Pancreas (tissue), 10 donors: ENCODE data around the gene PTPRK. TPM values are rescaled to one million over a fixed set of nuclear protein-coding genes. Genes with fewer than 3 reads are reported as not detected.

Experiments used
- ATAC-seq, 4 donors: fragments of 200-7000 bp; cut with Tn5 transposase; one replicate each; pipeline versions ENCODE4 v1.8.0 to v1.9.1; 2020; ENCODE audit warnings: mild to moderate bottlenecking in 4 of 4, moderate library complexity in 4 of 4
- DNase-seq, 6 donors: peaks; one replicate each; pipeline ENCODE4 v3.0.0-alpha.2; 2020
- FAIRE-seq: peaks from 2 replicates; lab custom pipeline; 2012; peaks lifted over from hg19 to GRCh38; lab: Jason Lieb, UNC
- H3K27ac ChIP-seq, 4 donors: fragments of 200-600 bp; sonication (generic); 1 replicate in 3 of 4; 2 replicates in 1 of 4; pipeline versions ENCODE4 v1.5.0 to v1.8.0; 2020
- H3K27me3 ChIP-seq, 4 donors: fragments of 200-600 bp; one replicate each; pipeline ENCODE4 v1.8.0; 2021
- H3K36me3 ChIP-seq, 3 donors: fragments of 200-600 bp; sonication (generic) in 1 of 3; one replicate each; pipeline versions ENCODE4 v1.5.0 to v1.8.0; 2020 to 2021
- H3K4me1 ChIP-seq, 3 donors: fragments of 200-600 bp; one replicate each; pipeline ENCODE4 v1.8.0; 2021
- H3K4me3 ChIP-seq, 4 donors: fragments of 200-600 bp; sonication (generic) in 2 of 4; one replicate each; pipeline versions ENCODE4 v1.5.0 to v1.8.0; 2020 to 2021
- H3K9me3 ChIP-seq, 4 donors: fragments of 200-600 bp; one replicate each; pipeline ENCODE4 v1.8.0; 2021
- WGBS, 2 donors: extraction: QIAGEN DNeasy Blood & Tissue Kit; methylation state at CpG; one replicate each; pipeline ENCODE4 v1.1.7; 2013; 5-methylcytosine and 5-hydroxymethylcytosine counted together
- intact Hi-C, 3 donors: fragments of 100-400 bp; cut with DNase I; formaldehyde crosslinking; loops; one replicate each; pipeline versions ENCODE4 v1.11.1 to v1.14.2; 2022
- polyA plus RNA-seq, 2 donors: library from polyadenylated mRNA; stranded (reverse); fragments of 200-250 nt; gene quantifications; one replicate each; pipeline ENCODE4 v1.2.3, GENCODE V29; 2013
- total RNA-seq, 6 donors: library from RNA; stranded (reverse); fragmentation: NEBNext Ultra II Directional in 4 of 6; extraction: Animal tissue kit (Norgen Biotek cat#: 25700) in 4 of 6; gene quantifications; one replicate each; pipeline versions ENCODE4 v1.2.1 to v1.2.4, GENCODE V29; 2021 to 2023
- TF ChIP-seq, protein P1 (sequence below), 4 donors: fragments of 200-600 bp; sonication (generic) in 3 of 4; IDR thresholded peaks; one replicate each; pipeline versions ENCODE4 v1.5.0 to v1.8.0; 2021; ENCODE audit warnings: antibody characterized with exemption in 4 of 4
- donor health status: healthy with polysubstance abuse.
- donor health status: DM: no; HTN: no; CAD: no; lungs with moderate emphysema.
- donor health status: DM: no; HTN: no; CAD: no.
- donor health status: control.
- donor health status: control.
- donor health status: Bipolar disorder and iron deficiency.
- donor health status: DM: yes; HTN: yes; CAD: no.
- donor health status: DM: no; HTN: no; CAD: no.
- donor health status: DM: no; HTN: no; CAD: no.
- donor health status: DM: yes; HTN: yes; CAD: no.

The PTPRK gene
- total and polyA plus RNA-seq, 8 donors: 10.5 to 72.7 (median 51.7) TPM

DNA sequence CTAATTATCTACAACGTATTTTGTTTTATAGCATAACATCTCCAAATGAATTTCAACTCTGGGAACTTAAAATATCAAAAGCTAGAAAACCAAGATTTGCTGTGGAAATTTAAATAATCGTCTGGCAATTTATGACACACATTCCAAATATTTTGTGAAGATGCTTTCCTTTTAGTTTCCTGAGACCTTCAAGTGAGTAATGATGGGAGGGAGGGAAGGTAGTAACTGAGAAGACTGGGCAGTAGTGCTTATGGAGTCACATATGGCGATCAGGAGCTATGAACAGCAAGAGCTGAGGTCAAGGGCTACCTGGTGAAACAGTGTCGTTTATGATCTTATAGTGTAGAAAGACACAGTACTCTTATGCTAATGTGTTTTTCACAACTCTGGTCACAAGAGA, 441.4 kb downstream of the PTPRK start:
- ATAC-seq: no peak
- Histone ChIP-seq H3K4me3 (no peak overlapping the region), H3K36me3 (peaks cover 0 to 6% (median 0%) of the 10 kb centered on the region in 3 donors), H3K4me1 (no peaks in the 10 kb centered on the region), H3K9me3 (no peaks in the 10 kb centered on the region), H3K27me3 (no peaks in the 10 kb centered on the region), H3K27ac (no peak overlapping the region)
- FAIRE-seq: no peak
- no peak for DNase-seq
- TF ChIP-seq, protein P1, sequence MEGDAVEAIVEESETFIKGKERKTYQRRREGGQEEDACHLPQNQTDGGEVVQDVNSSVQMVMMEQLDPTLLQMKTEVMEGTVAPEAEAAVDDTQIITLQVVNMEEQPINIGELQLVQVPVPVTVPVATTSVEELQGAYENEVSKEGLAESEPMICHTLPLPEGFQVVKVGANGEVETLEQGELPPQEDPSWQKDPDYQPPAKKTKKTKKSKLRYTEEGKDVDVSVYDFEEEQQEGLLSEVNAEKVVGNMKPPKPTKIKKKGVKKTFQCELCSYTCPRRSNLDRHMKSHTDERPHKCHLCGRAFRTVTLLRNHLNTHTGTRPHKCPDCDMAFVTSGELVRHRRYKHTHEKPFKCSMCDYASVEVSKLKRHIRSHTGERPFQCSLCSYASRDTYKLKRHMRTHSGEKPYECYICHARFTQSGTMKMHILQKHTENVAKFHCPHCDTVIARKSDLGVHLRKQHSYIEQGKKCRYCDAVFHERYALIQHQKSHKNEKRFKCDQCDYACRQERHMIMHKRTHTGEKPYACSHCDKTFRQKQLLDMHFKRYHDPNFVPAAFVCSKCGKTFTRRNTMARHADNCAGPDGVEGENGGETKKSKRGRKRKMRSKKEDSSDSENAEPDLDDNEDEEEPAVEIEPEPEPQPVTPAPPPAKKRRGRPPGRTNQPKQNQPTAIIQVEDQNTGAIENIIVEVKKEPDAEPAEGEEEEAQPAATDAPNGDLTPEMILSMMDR (IDR thresholded peaks at IDR 0.05): no peak
- intact Hi-C loops: no loop called here
- 90 to 92% methylated on average over 4 of the region's 4 CpGs for WGBS, 2 donors

DNA sequence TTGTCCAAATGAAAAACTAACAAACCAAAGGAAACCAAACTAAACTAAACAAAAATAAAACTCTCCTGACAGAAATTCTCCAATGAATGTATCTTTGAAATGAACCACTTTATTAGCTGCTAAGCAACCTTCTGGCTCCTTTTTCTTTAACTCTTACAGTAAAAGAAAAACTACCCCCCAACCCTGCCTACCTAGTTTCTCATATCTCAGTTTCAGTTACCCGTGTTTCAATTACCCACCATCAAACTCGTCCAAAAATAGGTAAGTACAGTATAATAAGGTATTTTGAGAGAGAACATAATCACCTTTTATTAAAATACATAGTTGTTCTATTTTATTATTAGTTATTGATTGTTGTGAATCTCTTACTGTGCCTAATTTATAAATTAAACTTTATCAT, 442.1 kb downstream of the PTPRK start:
- DNase-seq (no peak), FAIRE-seq (no peak), ATAC-seq (no peak)
- peaks cover 0 to 6% (median 0%) of the 10 kb centered on the region in 3 donors for H3K36me3 ChIP-seq
- H3K9me3 ChIP-seq: no peaks in the 10 kb centered on the region
- no peak overlapping the region for H3K27ac ChIP-seq
- no peaks in the 10 kb centered on the region for H3K27me3 ChIP-seq
- H3K4me1 ChIP-seq: no peaks in the 10 kb centered on the region
- intact Hi-C loops: no loop called here
- TF ChIP-seq, protein P1 (IDR thresholded peaks at IDR 0.05): no peak
- H3K4me3 ChIP-seq: no peak overlapping the region
- 86 to 91% methylated on average over 2 of the region's 2 CpGs for WGBS, 2 donors

DNA sequence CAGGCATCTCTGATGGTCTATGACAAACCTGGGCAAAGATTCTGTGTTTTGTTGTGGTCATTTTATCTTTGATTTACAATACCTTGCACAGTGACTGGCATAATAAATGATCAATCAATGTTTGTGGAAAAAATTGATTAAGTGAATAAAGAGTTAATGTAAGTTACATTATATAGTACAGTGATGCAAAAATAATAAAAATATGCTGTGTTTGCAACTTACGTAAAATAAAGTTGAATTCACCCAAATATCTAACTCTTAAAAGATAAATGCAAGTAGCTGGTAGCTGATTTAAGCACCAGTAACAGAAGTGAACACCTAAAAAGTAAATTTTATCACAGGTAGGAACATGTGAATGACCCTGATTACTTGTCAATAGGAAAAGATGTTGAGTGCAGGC, 443.6 kb downstream of the PTPRK start:
- H3K4me3 ChIP-seq: no peak overlapping the region
- ATAC-seq (no peak), DNase-seq (no peak), FAIRE-seq (no peak)
- TF ChIP-seq, protein P1 (IDR thresholded peaks at IDR 0.05): no peak
- H3K9me3 ChIP-seq: no peaks in the 10 kb centered on the region
- H3K27me3 ChIP-seq: no peaks in the 10 kb centered on the region
- WGBS, 2 donors: 91% methylated on average over 1 of the region's 1 CpG
- H3K36me3 ChIP-seq: peaks cover 0 to 6% (median 0%) of the 10 kb centered on the region in 3 donors
- H3K27ac ChIP-seq: no peak overlapping the region
- intact Hi-C loops: no loop called here
- H3K4me1 ChIP-seq: no peaks in the 10 kb centered on the region

DNA sequence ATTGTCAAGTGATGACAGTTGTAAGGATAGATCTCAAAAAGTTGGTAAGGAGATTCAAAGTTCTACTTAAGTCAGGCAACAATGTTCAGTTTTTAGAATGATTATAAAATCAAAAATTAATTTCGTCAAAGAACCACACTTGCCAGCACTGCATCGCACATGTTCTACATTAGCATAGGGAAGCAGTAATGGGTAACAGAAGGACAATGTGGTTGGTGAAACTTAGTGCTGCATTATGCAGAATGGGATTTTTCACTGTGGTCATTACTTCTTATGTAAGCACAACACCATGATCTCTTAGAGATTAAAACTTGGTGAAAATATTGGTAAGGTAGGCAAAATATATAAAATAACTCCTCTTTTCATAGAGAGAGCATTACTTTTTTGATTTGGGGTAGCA, 445.8 kb downstream of the PTPRK start:
- TF ChIP-seq, protein P1 (IDR thresholded peaks at IDR 0.05): no peak
- Histone ChIP-seq H3K36me3 (peaks cover 0 to 6% (median 0%) of the 10 kb centered on the region in 3 donors), H3K4me1 (no peaks in the 10 kb centered on the region), H3K9me3 (no peaks in the 10 kb centered on the region), H3K4me3 (no peak overlapping the region), H3K27ac (no peak overlapping the region), H3K27me3 (no peaks in the 10 kb centered on the region)
- intact Hi-C loops: no loop called here
- ATAC-seq (no peak), DNase-seq (no peak), FAIRE-seq (no peak)
- 92 to 98% methylated on average over 2 of the region's 2 CpGs for WGBS, 2 donors

DNA sequence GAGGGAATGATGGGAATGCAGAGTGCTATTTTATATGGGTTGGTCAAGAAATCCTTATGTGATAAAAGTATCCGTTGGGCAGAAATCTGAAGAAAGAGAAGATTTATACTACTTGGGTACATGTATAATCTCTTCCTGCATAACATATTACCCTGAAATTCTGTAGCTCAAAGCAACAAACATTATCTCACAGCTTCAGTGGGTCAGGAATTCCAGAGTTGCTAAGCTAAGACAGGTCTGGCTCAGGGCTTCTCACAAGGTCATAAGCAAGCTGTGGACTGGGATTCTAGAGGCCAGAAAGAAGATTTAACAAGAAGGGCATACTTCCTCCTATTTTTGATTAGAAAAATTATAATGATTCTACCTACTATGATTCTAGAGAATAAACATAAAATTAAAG, 447.0 kb downstream of the PTPRK start:
- FAIRE-seq (no peak), DNase-seq (no peak), ATAC-seq (no peak)
- Histone ChIP-seq H3K9me3 (no peaks in the 10 kb centered on the region), H3K27me3 (no peaks in the 10 kb centered on the region), H3K36me3 (peaks cover 0 to 6% (median 0%) of the 10 kb centered on the region in 3 donors), H3K4me1 (no peaks in the 10 kb centered on the region), H3K27ac (no peak overlapping the region), H3K4me3 (no peak overlapping the region)
- TF ChIP-seq, protein P1 (IDR thresholded peaks at IDR 0.05): no peak
- 93 to 94% methylated on average over 1 of the region's 1 CpG for WGBS, 2 donors
- intact Hi-C loops: no loop called here
